ENCODE data around the gene KLHL30. TPM values are rescaled to one million over a fixed set of nuclear protein-coding genes. Genes with fewer than 3 reads are reported as not detected.
A peak's percentile ranks its signal among the peaks of the same experiment; 100 is the strongest.

Gene KLHL30
- total RNA-seq, 2 experiments from 2014 or later: 0.09 to 1.9 TPM

DNA sequence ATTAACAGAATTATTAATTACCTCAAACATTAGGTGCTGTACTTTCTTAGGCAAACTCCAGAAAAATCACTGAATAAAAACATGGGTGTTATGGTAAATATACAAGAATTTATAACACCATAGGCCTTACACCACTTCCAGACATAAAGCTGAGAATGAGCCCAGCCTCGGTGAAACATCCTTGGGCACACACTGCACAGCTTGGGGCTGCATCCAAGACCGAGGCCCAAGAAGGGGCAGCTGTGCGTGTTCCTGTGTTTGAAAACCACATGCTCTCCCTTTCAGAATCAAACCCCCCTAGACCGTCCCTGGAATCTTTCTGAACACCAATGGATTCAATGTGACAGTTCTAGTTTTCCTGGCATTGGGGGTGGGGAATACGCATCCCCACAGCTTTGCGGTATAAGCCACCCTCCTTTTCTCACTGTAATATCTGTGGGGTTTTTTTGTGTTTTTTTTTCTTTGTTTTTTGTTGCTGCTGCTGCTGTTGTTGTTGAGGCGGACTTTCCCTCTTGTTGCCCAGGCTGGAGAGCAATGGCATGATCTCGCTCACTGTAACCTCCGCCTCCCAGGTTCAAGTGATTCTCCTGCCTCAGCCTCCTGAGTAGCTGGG, 33.2 kb downstream of the KLHL30 start:
- ChIA-PET CTCF (ENCODE audit: unreplicated experiment) (no interaction called here), POLR2A (interaction anchor here (0.7 kb wide), 2 partner anchors 125 to 281 kb away, joined by 3 to 5 read pairs; no protein-coding TSS in a partner anchor)
- Histone ChIP-seq H2AFZ (ENCODE audit: low read length) (no peak overlapping the region), H3K4me3 (ENCODE audit: low read depth, low read length, poor library complexity, severe bottlenecking) (no peak overlapping the region), H3K9me3 (ENCODE audit: low read length) (no peaks in the 10 kb centered on the region), H3K27ac (ENCODE audit: low read depth, low read length, poor library complexity, severe bottlenecking) (peak overlapping the region; percentile 35), H3K4me2 (ENCODE audit: low read length) (peak overlapping the region; percentile 23; the same call in 1 of the 2 replicates), H4K20me1 (ENCODE audit: insufficient read depth, low read length) (no peaks in the 10 kb centered on the region), H3K79me2 (ENCODE audit: insufficient read depth, low read depth, low read length) (no peaks in the 10 kb centered on the region), H3K36me3 (ENCODE audit: insufficient read depth, low read length) (peaks cover 73% of the 10 kb centered on the region), H3K9me2 (ENCODE audit: insufficient read depth, low read length) (no peaks in the 10 kb centered on the region), H3K4me1 (ENCODE audit: insufficient read depth, low read length, poor library complexity, severe bottlenecking) (peaks cover 28% of the 10 kb centered on the region)
- BruUV-seq (replicated peaks): no TSS peak
- DNase-seq (ENCODE audit: low spot score): no peak
- TF ChIP-seq EZH2phosphoT487 (IDR thresholded peaks at IDR 0.05; ENCODE audit: borderline replicate concordance, low read depth, low read length): no peak
- TF ChIP-seq, protein P1, sequence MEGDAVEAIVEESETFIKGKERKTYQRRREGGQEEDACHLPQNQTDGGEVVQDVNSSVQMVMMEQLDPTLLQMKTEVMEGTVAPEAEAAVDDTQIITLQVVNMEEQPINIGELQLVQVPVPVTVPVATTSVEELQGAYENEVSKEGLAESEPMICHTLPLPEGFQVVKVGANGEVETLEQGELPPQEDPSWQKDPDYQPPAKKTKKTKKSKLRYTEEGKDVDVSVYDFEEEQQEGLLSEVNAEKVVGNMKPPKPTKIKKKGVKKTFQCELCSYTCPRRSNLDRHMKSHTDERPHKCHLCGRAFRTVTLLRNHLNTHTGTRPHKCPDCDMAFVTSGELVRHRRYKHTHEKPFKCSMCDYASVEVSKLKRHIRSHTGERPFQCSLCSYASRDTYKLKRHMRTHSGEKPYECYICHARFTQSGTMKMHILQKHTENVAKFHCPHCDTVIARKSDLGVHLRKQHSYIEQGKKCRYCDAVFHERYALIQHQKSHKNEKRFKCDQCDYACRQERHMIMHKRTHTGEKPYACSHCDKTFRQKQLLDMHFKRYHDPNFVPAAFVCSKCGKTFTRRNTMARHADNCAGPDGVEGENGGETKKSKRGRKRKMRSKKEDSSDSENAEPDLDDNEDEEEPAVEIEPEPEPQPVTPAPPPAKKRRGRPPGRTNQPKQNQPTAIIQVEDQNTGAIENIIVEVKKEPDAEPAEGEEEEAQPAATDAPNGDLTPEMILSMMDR (conservative IDR thresholded peaks at IDR 0.05; ENCODE audit: low read length): no peak
- intact Hi-C loops (cut with micrococcal nuclease; ENCODE audit: unreplicated experiment): no loop called here

DNA sequence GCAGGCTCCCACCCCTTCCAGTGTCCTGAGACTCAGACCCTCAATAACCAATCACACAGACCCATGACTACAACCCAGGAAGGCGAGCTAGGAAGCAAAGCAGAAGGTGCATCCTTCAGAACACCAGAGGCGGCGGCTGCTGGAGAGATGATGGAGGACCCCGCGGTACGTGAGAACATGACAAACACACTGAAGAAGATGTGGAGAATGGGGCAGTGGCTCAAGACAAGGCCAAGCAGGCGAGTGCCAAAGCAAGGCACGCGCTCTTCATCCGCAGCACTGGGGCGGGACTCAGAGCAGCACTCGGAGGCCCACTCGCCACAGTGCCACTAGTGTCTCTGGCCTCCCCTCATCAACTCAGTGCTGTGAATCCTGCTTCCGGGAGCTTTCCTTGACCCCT, 34.0 kb downstream of the KLHL30 start:
- Histone ChIP-seq H2AFZ (ENCODE audit: low read length) (no peak overlapping the region), H3K9me3 (ENCODE audit: low read length) (no peaks in the 10 kb centered on the region), H3K4me2 (ENCODE audit: low read length) (no peak overlapping the region), H3K27ac (ENCODE audit: low read depth, low read length, poor library complexity, severe bottlenecking) (no peak overlapping the region), H3K4me1 (ENCODE audit: insufficient read depth, low read length, poor library complexity, severe bottlenecking) (peaks cover 28% of the 10 kb centered on the region), H3K79me2 (ENCODE audit: insufficient read depth, low read depth, low read length) (no peaks in the 10 kb centered on the region), H3K36me3 (ENCODE audit: insufficient read depth, low read length) (peaks cover 80% of the 10 kb centered on the region), H3K4me3 (ENCODE audit: low read depth, low read length, poor library complexity, severe bottlenecking) (no peak overlapping the region), H4K20me1 (ENCODE audit: insufficient read depth, low read length) (no peaks in the 10 kb centered on the region), H3K9me2 (ENCODE audit: insufficient read depth, low read length) (no peaks in the 10 kb centered on the region)
- ChIA-PET CTCF (ENCODE audit: unreplicated experiment) (no interaction called here), POLR2A (no interaction called here)
- DNase-seq (ENCODE audit: low spot score): no peak
- no TSS peak for BruUV-seq (replicated peaks)
- intact Hi-C loops (cut with micrococcal nuclease; ENCODE audit: unreplicated experiment): no loop called here
- no peak for TF ChIP-seq EZH2phosphoT487 (IDR thresholded peaks at IDR 0.05; ENCODE audit: borderline replicate concordance, low read depth, low read length)
- TF ChIP-seq, protein P1 (conservative IDR thresholded peaks at IDR 0.05; ENCODE audit: low read length): no peak

DNA sequence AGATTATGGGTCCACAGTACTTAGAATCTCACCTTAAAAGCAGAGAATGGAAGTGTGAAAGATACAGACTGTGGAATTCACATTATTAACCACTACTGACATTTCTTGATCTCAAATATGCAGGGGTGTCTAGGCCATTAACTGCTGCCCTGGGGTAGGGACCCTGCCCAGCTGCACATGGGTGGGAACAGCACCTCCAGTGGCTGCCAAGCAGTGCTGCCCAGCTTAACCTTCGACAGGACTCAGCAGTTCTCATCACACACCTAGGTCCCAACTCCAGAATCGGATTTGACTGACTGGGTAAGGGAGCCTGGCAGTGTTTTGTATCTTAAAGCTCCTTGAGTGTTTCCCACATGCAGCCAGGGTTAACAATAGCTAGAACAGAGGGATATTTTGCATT, 35.2 kb downstream of the KLHL30 start:
- Histone ChIP-seq H4K20me1 (ENCODE audit: insufficient read depth, low read length) (no peaks in the 10 kb centered on the region), H3K9me3 (ENCODE audit: low read length) (no peaks in the 10 kb centered on the region), H2AFZ (ENCODE audit: low read length) (no peak overlapping the region), H3K79me2 (ENCODE audit: insufficient read depth, low read depth, low read length) (no peaks in the 10 kb centered on the region), H3K4me1 (ENCODE audit: insufficient read depth, low read length, poor library complexity, severe bottlenecking) (peaks cover 28% of the 10 kb centered on the region), H3K27ac (ENCODE audit: low read depth, low read length, poor library complexity, severe bottlenecking) (no peak overlapping the region), H3K4me2 (ENCODE audit: low read length) (no peak overlapping the region), H3K4me3 (ENCODE audit: low read depth, low read length, poor library complexity, severe bottlenecking) (no peak overlapping the region), H3K9me2 (ENCODE audit: insufficient read depth, low read length) (no peaks in the 10 kb centered on the region), H3K36me3 (ENCODE audit: insufficient read depth, low read length) (peaks cover 93% of the 10 kb centered on the region)
- TF ChIP-seq, protein P1 (conservative IDR thresholded peaks at IDR 0.05; ENCODE audit: low read length): peak; percentile 63
- TF ChIP-seq EZH2phosphoT487 (IDR thresholded peaks at IDR 0.05; ENCODE audit: borderline replicate concordance, low read depth, low read length): no peak
- ChIA-PET CTCF (ENCODE audit: unreplicated experiment) (no interaction called here), POLR2A (no interaction called here)
- peak; percentile 18 for DNase-seq (ENCODE audit: low spot score)
- BruUV-seq (replicated peaks): no TSS peak
- intact Hi-C loops (cut with micrococcal nuclease; ENCODE audit: unreplicated experiment): no loop called here
